ENCODE results near the gene DEFB112.

The DEFB112 gene
- total RNA-seq = 0 reads per million in 4 donors

- DNase-seq = no peak
Measured at GRCh38 chr6:50049829-50050228, at the start of gene DEFB112. DEFB112 (minus strand) TSS chr6:50049929; CDS start chr6:50049869, 60 bp downstream.

- no peak for DNase-seq
Measured at GRCh38 chr6:50098641-50098993, 48.9 kb upstream of the DEFB112 start.

GRCh38 chr6:50097966-50098640 lies 48.4 kb upstream of the DEFB112 start:
- DNase-seq = no peak

- no peak for DNase-seq
Measured at GRCh38 chr6:50096296-50096695, 46.6 kb upstream of the DEFB112 start.

- no peak for DNase-seq
Measured at GRCh38 chr6:50093938-50094272, 44.2 kb upstream of the DEFB112 start.

GRCh38 chr6:50093116-50093937 lies 43.6 kb upstream of the DEFB112 start:
- no peak for DNase-seq

GRCh38 chr6:50091641-50092040 lies 41.9 kb upstream of the DEFB112 start:
- no peak for DNase-seq

- no peak for DNase-seq
Measured at GRCh38 chr6:50089911-50090310, 40.2 kb upstream of the DEFB112 start.

- DNase-seq = no peak
Measured at GRCh38 chr6:50087231-50087954, 37.7 kb upstream of the DEFB112 start.

GRCh38 chr6:50077385-50077784 lies 27.7 kb upstream of the DEFB112 start:
- no peak for DNase-seq

- DNase-seq = no peak
Measured at GRCh38 chr6:50076431-50076830, 26.7 kb upstream of the DEFB112 start.

- no peak for DNase-seq
Measured at GRCh38 chr6:50071921-50072320, 22.2 kb upstream of the DEFB112 start.

- DNase-seq = no peak
Measured at GRCh38 chr6:50070101-50070500, 20.4 kb upstream of the DEFB112 start.

GRCh38 chr6:50062051-50062450 lies 12.3 kb upstream of the DEFB112 start:
- DNase-seq = no peak

GRCh38 chr6:50056242-50056641 lies 6.5 kb upstream of the DEFB112 start:
- no peak for DNase-seq

- DNase-seq = no peak
Measured at GRCh38 chr6:50047026-50047425, 2.7 kb downstream of the DEFB112 start.

- DNase-seq = peak in 1 of 5 donors; percentile 1
Measured at GRCh38 chr6:50030777-50031562, 18.8 kb downstream of the DEFB112 start.

- no peak for DNase-seq
Measured at GRCh38 chr6:50030350-50030749, 19.4 kb downstream of the DEFB112 start.

- DNase-seq = no peak
Measured at GRCh38 chr6:50025258-50025657, 24.5 kb downstream of the DEFB112 start.

- no peak for DNase-seq
Measured at GRCh38 chr6:50021894-50022293, 27.8 kb downstream of the DEFB112 start, which contains the start of gene DEFB110. DEFB110 (minus strand) TSS chr6:50021994; CDS start chr6:50021935, 59 bp downstream.

GRCh38 chr6:50007819-50008218 lies 41.9 kb downstream of the DEFB112 start:
- DNase-seq = no peak

- DNase-seq = no peak
Measured at GRCh38 chr6:50003139-50003538, 46.6 kb downstream of the DEFB112 start.

- no peak for DNase-seq
Measured at GRCh38 chr6:49995278-49995677, 54.5 kb downstream of the DEFB112 start.
